HG03520 (cell line): ENCODE results near the gene GPRC5D.

Source experiments
- ATAC-seq: cut with Tn5 transposase; IDR thresholded peaks from one replicate; pipeline ENCODE4 v1.9.1; 2021; ENCODE audit warnings: mild to moderate bottlenecking, moderate library complexity; ENCODE audit not compliant: unreplicated experiment

GPRC5D gene

GRCh38 chr12:12979731-12980259 lies 27.8 kb upstream of the GPRC5D start:
- ATAC-seq, result no peak

DNA sequence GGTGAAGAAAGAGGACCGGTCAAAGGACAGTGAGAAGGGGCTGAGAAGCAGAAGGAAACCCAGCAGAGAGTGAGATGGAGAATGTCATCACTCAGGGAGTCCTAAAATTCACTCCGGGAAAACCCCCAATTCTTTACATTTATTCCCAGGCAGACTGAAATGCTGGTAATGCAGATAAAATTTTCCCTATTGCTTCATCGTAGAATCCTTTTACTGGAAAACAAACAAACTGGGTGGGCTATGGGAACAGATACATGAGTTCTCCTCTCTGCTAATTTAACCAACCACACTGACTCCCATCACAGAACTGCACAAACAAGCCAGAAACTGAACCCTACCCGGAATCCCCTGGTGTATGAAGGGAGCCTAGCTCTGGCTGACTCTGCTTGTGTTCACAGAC lies 27.2 kb upstream of the GPRC5D start:
- ATAC-seq, result no peak

GRCh38 chr12:12977231-12977630 lies 25.3 kb upstream of the GPRC5D start:
- ATAC-seq, result no peak

GRCh38 chr12:12976366-12976765 lies 24.4 kb upstream of the GPRC5D start:
- ATAC-seq, result no peak

DNA sequence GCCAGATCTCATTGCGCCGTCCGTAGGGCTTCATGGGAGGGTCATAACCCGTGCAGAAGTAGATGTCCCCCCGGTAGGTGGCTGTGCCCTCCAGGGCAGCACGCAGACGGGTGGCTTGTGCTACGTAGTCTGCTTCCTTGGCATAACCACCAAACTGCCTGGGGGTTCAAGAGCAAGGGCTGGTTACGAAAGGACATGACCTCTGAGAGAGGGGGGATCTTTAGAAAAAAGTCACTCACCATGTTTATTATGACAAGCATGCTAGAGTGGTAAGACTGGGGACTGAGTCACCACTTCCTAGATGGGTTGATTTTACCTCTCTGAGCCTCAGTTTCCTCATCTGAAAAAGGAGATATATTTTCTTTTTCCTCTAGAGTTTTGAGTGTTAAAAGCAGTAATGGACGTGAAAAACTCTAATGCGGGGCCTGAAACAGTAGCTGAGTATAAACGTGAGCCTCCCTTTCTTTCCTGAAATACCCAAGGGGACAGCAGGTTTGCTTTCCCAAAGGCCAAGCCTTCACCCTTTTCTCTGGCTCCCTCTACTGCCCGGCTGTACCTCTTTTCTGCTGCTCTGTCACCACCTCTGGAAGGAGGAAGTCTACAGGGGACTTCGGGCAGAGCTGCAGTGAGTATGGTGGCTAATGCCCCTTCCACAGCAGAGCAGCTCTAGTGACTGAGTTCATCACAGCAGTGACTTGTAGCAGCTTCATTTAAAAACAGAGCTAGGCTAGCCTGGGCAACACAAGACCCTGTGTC lies 23.5 kb upstream of the GPRC5D start:
- ATAC-seq, result no peak

GRCh38 chr12:12974211-12974610 lies 22.2 kb upstream of the GPRC5D start:
- no peak for ATAC-seq

- no peak for ATAC-seq
Observed at GRCh38 chr12:12973019-12973418, 21.0 kb upstream of the GPRC5D start.

GRCh38 chr12:12965836-12966235 lies 13.9 kb upstream of the GPRC5D start:
- no peak for ATAC-seq

DNA sequence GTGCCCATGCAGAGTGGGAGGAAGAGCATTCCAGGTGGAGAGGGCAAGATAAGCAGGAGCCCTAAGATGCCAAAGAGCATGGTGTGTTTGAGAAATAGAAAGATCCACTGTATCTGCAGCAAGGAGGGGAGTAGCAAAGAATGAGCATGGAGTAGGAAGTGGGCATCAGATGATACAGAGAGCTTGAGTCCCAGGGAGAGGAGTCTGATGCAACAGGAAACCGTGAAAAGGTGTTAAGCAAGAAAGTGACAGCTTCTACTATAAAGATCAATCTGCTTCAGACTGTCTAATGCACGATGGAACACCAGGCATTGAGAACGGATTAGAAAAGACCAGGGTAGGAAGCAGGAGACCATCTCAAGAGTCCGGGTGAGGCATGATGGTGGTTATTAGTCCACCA lies 12.3 kb upstream of the GPRC5D start:
- no peak for ATAC-seq

- ATAC-seq, result no peak
Observed at GRCh38 chr12:12960639-12961209, 8.8 kb upstream of the GPRC5D start.

DNA sequence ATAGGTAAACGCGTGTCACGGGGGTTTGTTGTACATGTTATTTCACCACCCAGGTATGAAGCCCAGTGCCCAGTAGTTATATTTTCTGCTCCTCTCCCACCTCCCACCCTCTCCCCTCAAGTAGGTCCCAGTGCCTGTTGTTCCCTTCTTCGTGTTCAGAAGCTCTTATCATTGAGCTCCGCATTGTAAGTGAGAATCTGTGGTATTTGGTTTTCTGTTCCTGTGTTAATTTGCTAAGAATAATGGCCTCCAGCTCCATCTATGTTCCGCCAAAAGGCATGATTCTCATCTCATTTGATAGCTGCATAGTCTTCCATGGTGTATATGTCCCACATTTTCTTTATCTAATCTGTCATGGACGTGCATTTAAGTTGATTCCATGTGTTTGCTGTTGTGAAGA lies 6.9 kb upstream of the GPRC5D start:
- ATAC-seq, result no peak

DNA sequence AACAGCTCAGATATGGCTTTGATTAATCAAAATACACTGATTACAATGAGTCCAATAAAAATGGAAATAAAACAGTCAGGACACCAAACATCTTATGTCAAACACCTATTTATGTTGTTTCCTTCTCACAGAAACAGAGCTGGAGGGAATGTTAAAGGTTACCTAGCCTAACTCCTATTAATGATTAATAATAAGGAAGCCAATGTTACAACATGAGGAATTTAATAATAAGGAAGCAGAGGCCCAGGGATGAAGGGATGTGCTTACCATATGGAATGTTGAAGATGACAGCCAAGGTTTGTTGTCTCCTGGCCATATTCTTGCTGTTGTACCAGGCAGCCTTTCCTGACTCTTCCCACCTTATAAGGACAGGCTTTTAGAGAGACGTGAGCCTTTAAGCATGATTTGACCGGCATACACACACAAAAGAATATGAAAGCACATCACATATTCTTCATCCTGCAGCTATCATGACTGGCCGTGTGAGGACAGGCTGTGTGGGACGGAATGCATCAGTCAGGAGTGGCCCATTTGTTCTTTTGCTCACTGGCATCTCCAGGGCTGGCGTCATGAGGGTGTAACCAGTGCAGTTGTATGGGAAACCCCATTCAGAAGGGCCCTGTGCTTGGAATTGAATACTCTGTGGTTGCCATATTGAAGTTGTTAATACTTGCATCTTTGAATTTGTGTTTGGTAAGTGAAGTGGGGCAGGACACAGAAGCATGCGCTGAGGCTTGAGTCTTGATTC lies 3.1 kb upstream of the GPRC5D start:
- ATAC-seq, result no peak

DNA sequence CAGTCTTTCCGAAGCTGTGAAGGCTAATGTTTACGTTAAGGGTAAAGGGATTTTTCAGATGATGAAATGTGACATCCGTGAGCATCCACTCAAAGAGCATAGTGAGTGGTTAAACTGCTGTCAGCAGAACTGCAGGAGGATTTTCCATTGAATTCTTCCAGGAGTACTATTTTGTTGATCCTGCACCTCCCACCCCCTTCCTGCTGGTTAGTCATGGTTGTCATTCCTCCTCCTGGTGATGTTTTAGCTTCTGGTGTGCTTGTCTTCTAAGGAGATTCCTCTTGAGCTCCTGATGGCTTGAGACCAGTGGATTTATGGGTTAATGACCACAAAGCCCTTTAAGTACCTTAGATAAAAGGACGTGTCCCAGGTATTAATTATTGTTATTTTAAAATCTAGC lies 2.4 kb upstream of the GPRC5D start:
- ATAC-seq, result no peak

- no peak for ATAC-seq
Observed at GRCh38 chr12:12951504-12951903, 466 bp downstream of the GPRC5D start.

DNA sequence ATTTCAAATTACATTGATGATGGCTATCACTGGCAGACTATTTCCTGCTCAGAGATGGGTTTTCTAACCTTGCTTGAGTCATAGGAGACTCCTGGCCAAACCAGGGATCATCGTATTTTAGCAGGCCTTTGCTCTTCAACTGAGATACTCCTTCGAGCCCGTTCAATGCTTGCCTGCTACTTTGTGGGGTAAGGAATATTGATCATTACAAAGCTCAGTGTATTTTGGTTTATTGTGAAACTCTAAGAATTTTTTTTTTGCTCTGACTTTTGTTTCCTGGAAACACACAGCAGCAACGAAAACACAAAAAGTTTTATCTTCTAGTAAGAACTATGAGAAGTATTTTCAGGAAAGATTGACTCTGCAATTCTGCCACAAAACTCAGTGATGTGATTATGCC lies 4.1 kb downstream of the GPRC5D start:
- no peak for ATAC-seq

DNA sequence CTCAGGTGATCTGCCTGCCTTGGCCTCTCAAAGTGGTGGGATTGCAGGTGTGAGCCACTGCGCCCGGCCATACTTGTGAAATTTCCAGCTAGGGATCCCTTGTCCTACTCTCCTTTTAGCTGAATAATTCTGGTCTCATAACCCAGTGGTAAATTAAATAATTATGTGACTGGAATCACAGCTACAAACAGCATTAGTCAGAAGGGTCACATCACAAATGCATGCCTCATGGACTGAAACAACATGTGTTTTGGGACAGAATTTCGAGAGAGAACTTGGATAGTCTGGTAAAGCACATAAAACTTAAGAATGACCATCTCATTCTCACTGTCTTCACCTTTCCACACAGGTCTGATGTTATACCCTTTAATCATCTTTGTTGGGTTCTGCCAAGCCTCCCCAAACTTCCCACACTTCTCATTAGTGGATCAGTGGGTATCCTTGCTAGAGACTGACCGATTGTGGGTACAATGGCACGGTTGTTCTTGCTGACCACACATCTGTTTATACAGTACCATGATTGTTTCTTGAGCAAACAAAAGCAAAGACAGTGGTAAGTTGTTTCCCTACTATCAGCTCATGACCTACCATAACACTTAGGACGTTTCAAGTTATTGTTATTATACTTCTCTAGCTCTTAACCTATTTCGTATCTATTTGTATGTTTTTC lies 5.1 kb downstream of the GPRC5D start:
- no peak for ATAC-seq

GRCh38 chr12:12945591-12945990 lies 6.4 kb downstream of the GPRC5D start:
- no peak for ATAC-seq

- no peak for ATAC-seq
Observed at GRCh38 chr12:12943586-12944260, 8.2 kb downstream of the GPRC5D start.

DNA sequence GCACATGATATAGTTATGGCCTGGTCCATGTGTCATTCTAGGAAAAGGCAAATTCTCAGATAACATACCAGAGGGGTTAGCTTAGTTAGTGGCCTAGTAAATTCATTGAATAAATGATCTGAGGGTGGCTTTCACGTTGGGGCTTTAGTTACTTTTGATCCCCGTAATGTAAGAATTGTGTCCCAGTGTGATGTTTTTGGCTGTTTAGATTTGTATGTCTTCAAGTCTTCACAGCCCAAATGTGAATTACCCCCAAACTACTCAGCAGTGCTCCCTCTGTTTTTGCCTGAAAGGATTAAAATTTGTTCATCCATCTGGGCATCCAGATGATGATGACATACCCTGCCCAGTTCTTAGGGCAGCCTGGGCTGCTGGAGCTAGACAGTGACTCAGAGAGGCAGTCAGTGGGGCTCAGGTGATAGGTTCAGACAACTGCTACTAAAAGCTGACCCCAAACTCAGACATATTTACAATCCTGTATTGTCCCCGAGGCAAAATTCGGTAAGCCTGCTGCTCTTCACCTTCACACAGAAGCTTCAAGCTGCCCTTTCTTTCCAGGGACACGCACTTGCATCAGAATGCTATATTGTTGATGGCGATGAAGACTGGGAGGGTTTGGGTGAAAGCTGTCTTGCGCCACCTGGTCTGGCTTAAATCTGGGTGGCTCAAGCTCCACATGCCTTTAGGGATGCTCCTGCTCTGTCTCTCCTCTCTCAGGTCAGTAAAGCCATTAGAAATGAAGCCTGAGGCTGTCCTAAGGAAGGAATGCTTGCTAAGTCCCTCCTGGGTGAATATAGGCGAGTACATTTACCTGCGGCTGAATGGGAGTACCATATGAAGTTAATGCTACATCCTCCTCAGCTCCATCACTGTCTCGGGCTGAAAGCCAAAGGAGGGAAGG lies 10.3 kb downstream of the GPRC5D start:
- no peak for ATAC-seq

- no peak for ATAC-seq
Observed at GRCh38 chr12:12939888-12940287, 12.1 kb downstream of the GPRC5D start.
